ENCODE data around the gene HELB.

HELB gene

DNA sequence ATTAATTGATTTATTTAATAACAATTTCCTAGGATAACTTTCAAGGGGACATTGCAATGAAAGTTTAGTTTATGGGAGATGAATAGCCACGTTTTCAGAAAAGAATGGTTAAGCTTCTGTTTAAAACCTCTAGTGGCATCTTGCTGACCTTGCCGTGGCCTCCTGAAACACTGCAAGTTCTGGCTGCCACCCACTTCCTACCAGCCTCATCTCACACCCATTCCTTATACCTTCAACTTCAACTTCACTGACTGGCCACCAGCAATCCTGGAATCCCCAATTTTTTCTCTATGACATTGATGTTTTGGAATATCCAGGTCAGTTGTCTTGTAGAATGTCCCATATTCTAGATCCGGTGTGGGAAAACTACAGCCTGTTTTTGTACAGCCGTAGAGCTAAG is 5.2 kb upstream of the HELB start:
- Histone ChIP-seq H3K4me3 (ENCODE audit: low read depth, low read length) (no peak overlapping the region), H3K9me3 (ENCODE audit: control insufficient read depth, insufficient read depth, low read depth, low read length) (no peaks in the 10 kb centered on the region), H3K36me3 (ENCODE audit: control insufficient read depth in 2 of 2, insufficient read depth in 1 of 2, low read length in 2 of 2) (no peaks in the 10 kb centered on the region), H3K27ac (ENCODE audit: extremely low read depth, low read depth, low read length) (no peak overlapping the region), H3K4me1 (ENCODE audit: control insufficient read depth, insufficient read depth, low read length) (no peaks in the 10 kb centered on the region)
- ChIA-PET CTCF (interaction anchor here (0.9 kb wide), 1 partner anchor 25 kb away, joined by 3 read pairs; no protein-coding TSS in a partner anchor), POLR2A (no interaction called here)
- TF ChIP-seq YY1 (tag by site-specific recombination; IDR thresholded peaks at IDR 0.05) (no peak), ZNF202 (tag by site-specific recombination; IDR thresholded peaks at IDR 0.05; ENCODE audit: borderline replicate concordance) (no peak), ZNF302 (tag by site-specific recombination; IDR thresholded peaks at IDR 0.05; ENCODE audit: low read depth) (no peak), ZIC2 (tag by site-specific recombination; IDR thresholded peaks at IDR 0.05) (no peak), ZEB2 (tag by site-specific recombination; IDR thresholded peaks at IDR 0.05) (no peak), PRDM10 (tag by site-specific recombination; IDR thresholded peaks at IDR 0.05) (no peak)
- TF ChIP-seq, protein P1, sequence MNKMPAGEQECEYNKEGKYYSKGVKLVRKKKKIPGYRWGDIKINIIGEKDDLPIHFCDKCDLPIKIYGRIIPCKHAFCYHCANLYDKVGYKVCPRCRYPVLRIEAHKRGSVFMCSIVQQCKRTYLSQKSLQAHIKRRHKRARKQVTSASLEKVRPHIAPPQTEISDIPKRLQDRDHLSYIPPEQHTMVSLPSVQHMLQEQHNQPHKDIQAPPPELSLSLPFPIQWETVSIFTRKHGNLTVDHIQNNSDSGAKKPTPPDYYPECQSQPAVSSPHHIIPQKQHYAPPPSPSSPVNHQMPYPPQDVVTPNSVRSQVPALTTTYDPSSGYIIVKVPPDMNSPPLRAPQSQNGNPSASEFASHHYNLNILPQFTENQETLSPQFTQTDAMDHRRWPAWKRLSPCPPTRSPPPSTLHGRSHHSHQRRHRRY (tag by site-specific recombination; IDR thresholded peaks at IDR 0.05), result no peak
- TF ChIP-seq, protein P2, sequence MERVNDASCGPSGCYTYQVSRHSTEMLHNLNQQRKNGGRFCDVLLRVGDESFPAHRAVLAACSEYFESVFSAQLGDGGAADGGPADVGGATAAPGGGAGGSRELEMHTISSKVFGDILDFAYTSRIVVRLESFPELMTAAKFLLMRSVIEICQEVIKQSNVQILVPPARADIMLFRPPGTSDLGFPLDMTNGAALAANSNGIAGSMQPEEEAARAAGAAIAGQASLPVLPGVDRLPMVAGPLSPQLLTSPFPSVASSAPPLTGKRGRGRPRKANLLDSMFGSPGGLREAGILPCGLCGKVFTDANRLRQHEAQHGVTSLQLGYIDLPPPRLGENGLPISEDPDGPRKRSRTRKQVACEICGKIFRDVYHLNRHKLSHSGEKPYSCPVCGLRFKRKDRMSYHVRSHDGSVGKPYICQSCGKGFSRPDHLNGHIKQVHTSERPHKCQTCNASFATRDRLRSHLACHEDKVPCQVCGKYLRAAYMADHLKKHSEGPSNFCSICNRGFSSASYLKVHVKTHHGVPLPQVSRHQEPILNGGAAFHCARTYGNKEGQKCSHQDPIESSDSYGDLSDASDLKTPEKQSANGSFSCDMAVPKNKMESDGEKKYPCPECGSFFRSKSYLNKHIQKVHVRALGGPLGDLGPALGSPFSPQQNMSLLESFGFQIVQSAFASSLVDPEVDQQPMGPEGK (tag by site-specific recombination; IDR thresholded peaks at IDR 0.05), result no peak

- Histone ChIP-seq H3K27ac (ENCODE audit: extremely low read depth, low read depth, low read length) (no peak overlapping the region), H3K36me3 (ENCODE audit: control insufficient read depth in 2 of 2, insufficient read depth in 1 of 2, low read length in 2 of 2) (no peaks in the 10 kb centered on the region), H3K4me3 (ENCODE audit: low read depth, low read length) (no peak overlapping the region), H3K4me1 (ENCODE audit: control insufficient read depth, insufficient read depth, low read length) (no peaks in the 10 kb centered on the region), H3K9me3 (ENCODE audit: control insufficient read depth, insufficient read depth, low read depth, low read length) (no peaks in the 10 kb centered on the region)
- no peak for TF ChIP-seq ZNF140 (tag by site-specific recombination; IDR thresholded peaks at IDR 0.05)
- TF ChIP-seq, protein P3, sequence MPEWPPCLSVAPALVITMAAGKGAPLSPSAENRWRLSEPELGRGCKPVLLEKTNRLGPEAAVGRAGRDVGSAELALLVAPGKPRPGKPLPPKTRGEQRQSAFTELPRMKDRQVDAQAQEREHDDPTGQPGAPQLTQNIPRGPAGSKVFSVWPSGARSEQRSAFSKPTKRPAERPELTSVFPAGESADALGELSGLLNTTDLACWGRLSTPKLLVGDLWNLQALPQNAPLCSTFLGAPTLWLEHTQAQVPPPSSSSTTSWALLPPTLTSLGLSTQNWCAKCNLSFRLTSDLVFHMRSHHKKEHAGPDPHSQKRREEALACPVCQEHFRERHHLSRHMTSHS (tag by site-specific recombination; IDR thresholded peaks at IDR 0.05), result no peak
- POLR2A ChIA-PET, result no interaction called here
- CTCF ChIA-PET, result no interaction called here
Measured at GRCh38 chr12:66297923-66298322, 4.4 kb upstream of the HELB start.

DNA sequence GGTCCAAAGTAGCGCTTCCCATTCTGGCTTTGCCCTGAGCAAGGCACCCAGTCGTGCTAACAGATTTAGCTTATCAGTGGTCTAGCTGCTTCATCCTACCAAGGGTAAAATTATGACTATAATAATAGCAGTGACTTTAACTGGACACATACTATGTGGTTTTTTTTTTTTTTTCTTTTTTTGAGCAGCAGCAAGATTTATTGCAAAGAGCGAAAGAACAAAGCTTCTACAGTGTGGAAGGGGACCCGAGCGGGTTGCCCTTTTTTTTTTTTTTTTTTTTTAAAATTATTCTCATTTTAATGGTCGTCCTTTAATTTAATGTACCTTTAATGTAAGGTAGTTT is 505 bp downstream of the HELB start:
- Histone ChIP-seq H3K4me3 (ENCODE audit: low read depth, low read length) (peak overlapping the region; percentile 85), H3K9me3 (ENCODE audit: control insufficient read depth, insufficient read depth, low read depth, low read length) (no peaks in the 10 kb centered on the region), H3K4me1 (ENCODE audit: control insufficient read depth, insufficient read depth, low read length) (no peaks in the 10 kb centered on the region), H3K27ac (ENCODE audit: extremely low read depth, low read depth, low read length) (peak overlapping the region; percentile 81), H3K36me3 (ENCODE audit: control insufficient read depth in 2 of 2, insufficient read depth in 1 of 2, low read length in 2 of 2) (peaks cover 8 to 9% of the 10 kb centered on the region in 2 experiments)
- ChIA-PET CTCF (interaction anchor here (0.6 to 1.1 kb wide), 4 partner anchors 13 to 156 kb away, joined by 3 read pairs; no protein-coding TSS in a partner anchor), POLR2A (interaction anchor here (0.6 to 2.1 kb wide), 14 partner anchors 9 to 1858 kb away, joined by 3 to 22 read pairs (median 4); partner anchors contain the start of genes LLPH and TMBIM4)
- TF ChIP-seq ZNF311 (tag by site-specific recombination; IDR thresholded peaks at IDR 0.05; ENCODE audit: borderline replicate concordance) (no peak), ZFP37 (tag by site-specific recombination; IDR thresholded peaks at IDR 0.05) (0 out of 2 replicates have a peak, but pooled peaks have one; percentile 2), REST (tag by site-specific recombination; IDR thresholded peaks at IDR 0.05) (peak; percentile 36; the same call in 1 of the 2 replicates), ZBTB11 (tag by site-specific recombination; conservative IDR thresholded peaks at IDR 0.05; ENCODE audit: low read depth) (0 out of 2 replicates have a peak, but pooled peaks have one; percentile 6), ZEB2 (tag by site-specific recombination; IDR thresholded peaks at IDR 0.05) (peak; percentile 13; the same call in 1 of the 2 replicates), ZNF335 (tag by site-specific recombination; conservative IDR thresholded peaks at IDR 0.05) (peak; percentile 75)
